Lower lobe of right lung (tissue), 2 donors: ENCODE data around the gene PMP22. TPM values are rescaled to one million over a fixed set of nuclear protein-coding genes. Genes with fewer than 3 reads are reported as not detected.

Experiments
- ATAC-seq, 2 donors: fragments of 200-7000 bp; cut with Tn5 transposase; one replicate each; pipeline ENCODE4 v1.9.1; 2020 to 2022; ENCODE audit warnings: mild to moderate bottlenecking in 2 of 2, moderate library complexity in 2 of 2
- DNase-seq: peaks from one replicate; pipeline ENCODE4 v3.0.0-alpha.2; 2020
- H3K27ac ChIP-seq: fragments of 200-600 bp; one replicate; pipeline ENCODE4 v1.8.0; 2022
- H3K27me3 ChIP-seq: fragments of 200-600 bp; one replicate; pipeline ENCODE4 v1.8.0; 2022; ENCODE audit warnings: low read depth
- H3K36me3 ChIP-seq: fragments of 200-600 bp; one replicate; pipeline ENCODE4 v1.8.0; 2022; ENCODE audit warnings: mild to moderate bottlenecking
- H3K4me1 ChIP-seq: fragments of 200-600 bp; one replicate; pipeline ENCODE4 v1.8.0; 2022
- H3K4me3 ChIP-seq: fragments of 200-600 bp; one replicate; pipeline ENCODE4 v1.8.0; 2022; ENCODE audit warnings: mild to moderate bottlenecking
- H3K9me3 ChIP-seq: fragments of 200-600 bp; one replicate; pipeline ENCODE4 v1.8.0; 2022
- CTCF ChIP-seq: fragments of 200-600 bp; IDR thresholded peaks from one replicate; pipeline ENCODE4 v1.8.0; 2022; ENCODE audit warnings: antibody characterized with exemption, mild to moderate bottlenecking
- intact Hi-C: fragments of 100-400 bp; cut with DNase I; formaldehyde crosslinking; loops from one replicate; pipeline ENCODE4 v1.11.0; 2022
- total RNA-seq: library from RNA; stranded (reverse); fragmentation: NEBNext Ultra II Directional; extraction: Animal tissue kit (Norgen Biotek cat#: 25700); gene quantifications from one replicate; pipeline ENCODE4 v1.2.1, GENCODE V29; 2021
- donor health status: DM: no; HTN: yes; CAD: no; lungs with severe emphysema.

The PMP22 gene
- total RNA-seq, 1 donor from 2014 or later: 125 TPM

DNA sequence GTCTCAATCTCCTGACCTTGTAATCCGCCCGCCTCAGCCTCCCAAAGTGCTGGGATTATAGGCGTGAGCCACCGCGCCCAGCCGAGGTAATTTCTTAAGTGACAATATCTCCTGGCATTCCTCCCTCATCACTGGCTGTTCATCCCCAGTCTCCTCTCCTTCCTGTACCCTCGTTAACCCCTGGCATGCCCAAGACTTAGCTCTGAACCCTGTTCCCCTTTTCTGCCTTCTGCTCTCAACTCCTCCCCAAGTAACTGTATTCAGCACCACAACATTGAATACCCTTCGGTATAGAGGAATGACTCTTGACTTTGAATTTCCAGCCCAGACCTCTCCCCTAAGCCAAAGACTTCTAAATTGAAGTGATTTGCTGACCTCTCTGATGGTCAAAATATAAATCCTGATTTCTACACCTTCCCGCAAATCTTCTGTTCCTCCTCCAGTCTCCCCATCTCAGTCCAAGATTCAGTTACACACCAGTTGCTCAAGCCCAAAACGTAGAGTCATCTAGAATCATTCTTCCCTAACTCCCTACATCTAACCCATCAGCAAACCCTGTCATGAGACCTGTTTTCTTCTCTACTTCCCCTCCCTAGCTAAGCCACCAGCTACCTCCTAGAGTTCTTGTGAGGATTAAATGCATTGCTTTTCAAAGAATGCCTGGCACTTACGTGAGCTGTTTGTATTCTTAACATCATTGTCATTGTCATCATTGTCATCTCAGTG, 14.8 kb downstream of the PMP22 start:
- peak overlapping the region; percentile 18 for H3K27ac ChIP-seq
- no peak for TF ChIP-seq CTCF
- no peaks in the 10 kb centered on the region for H3K27me3 ChIP-seq
- intact Hi-C loops: no loop called here
- ATAC-seq: peak in 1 of 2 donors; percentile 54
- peaks cover 70% of the 10 kb centered on the region for H3K4me1 ChIP-seq
- H3K9me3 ChIP-seq: no peaks in the 10 kb centered on the region
- no peak for DNase-seq
- peaks cover 80% of the 10 kb centered on the region for H3K36me3 ChIP-seq
- no peak overlapping the region for H3K4me3 ChIP-seq

- Histone ChIP-seq H3K36me3 (peaks cover 71% of the 10 kb centered on the region), H3K9me3 (no peaks in the 10 kb centered on the region), H3K4me1 (peaks cover 77% of the 10 kb centered on the region), H3K27ac (peak overlapping the region; percentile 18), H3K4me3 (no peak overlapping the region), H3K27me3 (no peaks in the 10 kb centered on the region)
- DNase-seq (no peak), ATAC-seq (peak in 1 of 2 donors; percentile 47)
- no peak for TF ChIP-seq CTCF
- intact Hi-C loops: no loop called here
Measured at GRCh38 chr17:15249487-15249886, 15.6 kb downstream of the PMP22 start.

GRCh38 chr17:15247891-15248529, 17.1 kb downstream of the PMP22 start:
- DNase-seq (no peak), ATAC-seq (no peak)
- TF ChIP-seq CTCF: no peak
- Histone ChIP-seq H3K4me3 (no peak overlapping the region), H3K27ac (no peak overlapping the region), H3K36me3 (peaks cover 57% of the 10 kb centered on the region), H3K9me3 (no peaks in the 10 kb centered on the region), H3K4me1 (peaks cover 65% of the 10 kb centered on the region), H3K27me3 (no peaks in the 10 kb centered on the region)
- intact Hi-C loops: no loop called here

DNA sequence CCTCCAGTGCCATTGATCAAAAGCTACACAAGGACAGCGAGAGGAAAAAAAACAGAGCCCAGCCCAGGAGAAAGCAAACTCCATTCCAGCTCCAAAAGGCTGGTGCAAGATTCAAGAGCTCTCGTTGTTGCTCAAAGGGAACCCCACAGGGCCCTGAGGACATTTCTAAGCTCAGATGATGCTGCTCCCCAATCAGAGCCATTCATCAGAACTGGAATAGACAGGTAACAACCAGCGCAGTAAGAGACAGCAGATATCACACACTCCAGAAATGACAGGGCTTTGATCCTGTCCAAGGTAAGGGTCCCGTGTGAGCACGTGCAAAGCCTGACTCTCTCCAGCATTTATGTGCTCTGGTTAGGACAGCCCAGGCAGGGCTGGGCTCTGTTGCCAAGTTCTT, 20.1 kb downstream of the PMP22 start:
- no peaks in the 10 kb centered on the region for H3K27me3 ChIP-seq
- peaks cover 31% of the 10 kb centered on the region for H3K36me3 ChIP-seq
- no peak for ATAC-seq
- no peak for DNase-seq
- intact Hi-C loops: no loop called here
- no peak overlapping the region for H3K27ac ChIP-seq
- H3K4me1 ChIP-seq: peaks cover 42% of the 10 kb centered on the region
- no peak overlapping the region for H3K4me3 ChIP-seq
- no peaks in the 10 kb centered on the region for H3K9me3 ChIP-seq
- no peak for TF ChIP-seq CTCF

DNA sequence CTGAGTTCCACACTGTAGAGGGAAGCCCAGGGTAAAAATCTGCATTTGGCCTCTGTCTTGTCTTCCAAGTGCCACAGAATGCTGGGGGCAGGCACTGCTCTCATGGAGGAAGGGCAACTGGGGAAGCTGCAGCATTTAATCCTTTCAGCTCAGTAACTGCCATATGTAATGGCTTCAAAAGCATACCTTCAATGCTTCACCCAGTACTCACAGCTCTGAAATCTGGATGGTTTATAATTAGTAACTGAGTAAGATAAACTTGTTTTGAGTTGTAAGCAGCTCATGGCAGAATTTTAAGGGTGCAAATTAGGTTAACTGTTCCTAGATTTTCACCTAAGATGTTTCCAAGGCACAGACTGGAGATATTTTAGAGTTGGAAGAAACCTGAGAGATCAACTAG, 24.5 kb downstream of the PMP22 start:
- Histone ChIP-seq H3K27ac (no peak overlapping the region), H3K9me3 (no peaks in the 10 kb centered on the region), H3K36me3 (peaks cover 41% of the 10 kb centered on the region), H3K4me3 (no peak overlapping the region), H3K27me3 (no peaks in the 10 kb centered on the region), H3K4me1 (peaks cover 49% of the 10 kb centered on the region)
- intact Hi-C loops: no loop called here
- no peak for DNase-seq
- no peak for ATAC-seq
- TF ChIP-seq CTCF: no peak
